Lower leg skin (tissue), 4 donors: Measurements from ENCODE around the gene MITF. TPM values are rescaled to one million over a fixed set of nuclear protein-coding genes. Genes with fewer than 3 reads are reported as not detected.

Source experiments
- DNase-seq, 2 donors: peaks; one replicate each; pipeline ENCODE4 v3.0.0-alpha.2; 2019; ENCODE audit warnings: low spot score in 2 of 2
- H3K4me3 ChIP-seq: fragments of 200-600 bp; sonication (generic); 2 replicates; pipeline ENCODE4 v1.5.1; 2017; ENCODE audit warnings: mild to moderate bottlenecking, low read depth; ENCODE audit not compliant: poor library complexity, severe bottlenecking
- POLR2A ChIP-seq, 2 donors: fragments of 450-650 bp; IDR thresholded peaks; one replicate each; pipeline ENCODE4 v1.6.1; 2016 to 2017; ENCODE audit warnings: antibody characterized with exemption in 2 of 2, mild to moderate bottlenecking in 1 of 2, moderate library complexity in 1 of 2
- WGBS, 2 donors: methylation state at CpG; one replicate each; pipeline ENCODE4 v1.1.5; 2018; 5-methylcytosine and 5-hydroxymethylcytosine counted together
- intact Hi-C: fragments of 100-400 bp; cut with DNase I; formaldehyde crosslinking; loops from one replicate; pipeline ENCODE4 v1.15.0; 2023; ENCODE audit warnings: low total_unique reads
- total RNA-seq, 4 donors: library from RNA; depleted of rRNA; stranded (reverse); fragments of >200 nt; gene quantifications; one replicate each; pipeline ENCODE4 v1.1.0, GENCODE V29; 2016
- TF ChIP-seq, protein P1 (sequence below), 3 donors: fragments of 450-650 bp; IDR thresholded peaks; one replicate each; pipeline ENCODE4 v1.5.1; 2016; ENCODE audit warnings: antibody characterized with exemption in 3 of 3, mild to moderate bottlenecking in 3 of 3, moderate library complexity in 2 of 3

Gene MITF
- total RNA-seq, 4 donors from 2014 or later = 12.9 to 22.9 (median 17.1) TPM

DNA sequence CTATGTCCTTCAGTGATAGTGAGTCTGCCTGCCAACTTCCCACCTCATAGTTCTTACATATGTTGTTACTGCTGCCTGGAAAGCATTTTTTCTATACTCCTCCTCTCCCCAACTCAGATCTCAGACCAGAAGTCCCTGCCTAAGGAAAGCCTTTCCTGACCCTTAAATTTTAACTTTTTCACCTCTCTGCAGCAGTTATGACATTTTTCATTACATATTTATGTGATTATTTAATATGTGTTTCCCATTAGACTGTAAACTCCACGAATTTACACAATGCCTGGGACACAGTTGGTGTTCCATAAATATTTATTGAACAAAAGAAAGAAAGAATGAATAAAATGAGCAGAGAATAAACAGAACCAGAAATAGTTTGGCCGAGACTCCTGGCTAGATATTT, 125.5 kb downstream of the MITF start:
- 65% methylated on average over 2 of the region's 2 CpGs for WGBS, 2 donors
- intact Hi-C loops = no loop called here
- TF ChIP-seq, protein P1, sequence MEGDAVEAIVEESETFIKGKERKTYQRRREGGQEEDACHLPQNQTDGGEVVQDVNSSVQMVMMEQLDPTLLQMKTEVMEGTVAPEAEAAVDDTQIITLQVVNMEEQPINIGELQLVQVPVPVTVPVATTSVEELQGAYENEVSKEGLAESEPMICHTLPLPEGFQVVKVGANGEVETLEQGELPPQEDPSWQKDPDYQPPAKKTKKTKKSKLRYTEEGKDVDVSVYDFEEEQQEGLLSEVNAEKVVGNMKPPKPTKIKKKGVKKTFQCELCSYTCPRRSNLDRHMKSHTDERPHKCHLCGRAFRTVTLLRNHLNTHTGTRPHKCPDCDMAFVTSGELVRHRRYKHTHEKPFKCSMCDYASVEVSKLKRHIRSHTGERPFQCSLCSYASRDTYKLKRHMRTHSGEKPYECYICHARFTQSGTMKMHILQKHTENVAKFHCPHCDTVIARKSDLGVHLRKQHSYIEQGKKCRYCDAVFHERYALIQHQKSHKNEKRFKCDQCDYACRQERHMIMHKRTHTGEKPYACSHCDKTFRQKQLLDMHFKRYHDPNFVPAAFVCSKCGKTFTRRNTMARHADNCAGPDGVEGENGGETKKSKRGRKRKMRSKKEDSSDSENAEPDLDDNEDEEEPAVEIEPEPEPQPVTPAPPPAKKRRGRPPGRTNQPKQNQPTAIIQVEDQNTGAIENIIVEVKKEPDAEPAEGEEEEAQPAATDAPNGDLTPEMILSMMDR (IDR thresholded peaks at IDR 0.05) = no peak
- TF ChIP-seq POLR2A (IDR thresholded peaks at IDR 0.05) = no peak
- no peak overlapping the region for H3K4me3 ChIP-seq
- no peak for DNase-seq

DNA sequence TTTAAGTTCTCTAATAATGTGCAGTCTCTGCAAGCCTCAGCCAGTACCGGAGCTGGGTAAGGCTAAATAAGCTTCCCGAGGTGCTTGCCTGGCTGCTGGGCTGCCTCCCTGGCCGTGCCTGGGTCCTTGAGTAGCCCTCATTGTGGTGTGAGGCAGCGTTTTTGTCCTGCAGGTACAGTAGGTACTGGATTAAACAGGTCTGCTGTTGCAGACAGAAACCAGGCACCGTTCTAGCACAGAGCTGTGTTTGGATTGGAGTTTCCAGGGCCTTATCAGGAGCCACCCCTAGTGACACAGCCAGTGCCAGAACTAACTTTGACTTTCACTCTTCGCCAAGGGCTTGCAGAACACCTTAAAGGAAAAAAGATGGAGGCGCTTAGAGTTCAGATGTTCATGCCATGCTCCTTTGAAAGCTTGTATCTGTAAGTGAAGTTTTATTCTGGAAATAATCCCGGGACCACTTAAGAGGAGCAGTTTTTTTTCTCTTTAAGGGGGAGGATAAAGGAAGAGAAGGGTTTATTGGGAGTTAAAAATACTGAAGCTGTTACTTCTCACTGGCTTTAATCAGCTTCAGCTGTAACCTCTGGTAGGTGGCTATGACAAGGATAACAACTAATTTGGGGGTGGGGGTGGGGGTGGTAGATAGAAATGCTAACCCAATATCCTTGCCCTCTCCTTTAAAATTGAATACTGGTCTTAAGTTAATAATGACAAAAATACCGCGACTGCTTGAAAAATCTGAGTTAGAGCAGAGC, 126.8 kb downstream of the MITF start:
- WGBS, 2 donors = 31 to 33% methylated on average over 10 of the region's 10 CpGs
- intact Hi-C loops = no loop called here
- peak overlapping the region; percentile 1 for H3K4me3 ChIP-seq
- DNase-seq = no peak
- TF ChIP-seq POLR2A (IDR thresholded peaks at IDR 0.05) = no peak
- TF ChIP-seq, protein P1 (IDR thresholded peaks at IDR 0.05) = no peak

DNA sequence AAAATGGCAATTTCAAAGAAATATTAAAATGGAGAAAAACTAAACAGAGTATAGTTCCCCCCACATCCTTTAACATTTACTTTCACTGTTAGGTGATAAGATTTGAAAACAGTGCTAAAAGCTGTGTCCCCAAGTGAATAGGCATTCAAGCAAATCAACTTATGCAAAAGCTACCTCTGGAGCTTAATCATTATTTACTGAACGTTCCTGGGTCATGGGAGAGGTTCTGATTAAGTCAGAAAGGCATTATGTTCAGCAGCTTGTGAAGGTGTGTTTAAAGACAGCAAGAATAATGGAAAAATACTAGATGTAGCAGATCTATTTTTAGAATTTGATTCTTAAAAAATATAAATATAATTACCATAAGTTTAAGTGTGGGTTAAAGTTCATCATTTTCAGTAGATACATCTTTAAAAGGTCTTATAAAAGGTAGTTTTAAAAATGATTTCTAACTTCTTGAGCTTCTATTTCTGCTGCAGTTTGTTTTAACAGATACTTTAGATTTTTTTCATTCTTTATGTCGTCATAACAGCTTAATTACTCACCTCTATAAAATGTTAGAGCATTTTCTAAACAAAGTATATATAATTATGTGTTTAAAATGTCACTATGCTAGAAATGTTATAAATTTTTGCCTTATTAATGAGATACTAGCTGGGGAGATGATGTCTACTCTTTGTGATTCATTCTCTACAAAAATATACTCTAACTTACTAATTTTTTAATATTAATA, 127.9 kb downstream of the MITF start:
- TF ChIP-seq POLR2A (IDR thresholded peaks at IDR 0.05) = no peak
- TF ChIP-seq, protein P1 (IDR thresholded peaks at IDR 0.05) = no peak
- WGBS, 2 donors = 43 to 49% methylated on average over 2 of the region's 2 CpGs
- no peak for DNase-seq
- H3K4me3 ChIP-seq = no peak overlapping the region
- intact Hi-C loops = no loop called here

DNA sequence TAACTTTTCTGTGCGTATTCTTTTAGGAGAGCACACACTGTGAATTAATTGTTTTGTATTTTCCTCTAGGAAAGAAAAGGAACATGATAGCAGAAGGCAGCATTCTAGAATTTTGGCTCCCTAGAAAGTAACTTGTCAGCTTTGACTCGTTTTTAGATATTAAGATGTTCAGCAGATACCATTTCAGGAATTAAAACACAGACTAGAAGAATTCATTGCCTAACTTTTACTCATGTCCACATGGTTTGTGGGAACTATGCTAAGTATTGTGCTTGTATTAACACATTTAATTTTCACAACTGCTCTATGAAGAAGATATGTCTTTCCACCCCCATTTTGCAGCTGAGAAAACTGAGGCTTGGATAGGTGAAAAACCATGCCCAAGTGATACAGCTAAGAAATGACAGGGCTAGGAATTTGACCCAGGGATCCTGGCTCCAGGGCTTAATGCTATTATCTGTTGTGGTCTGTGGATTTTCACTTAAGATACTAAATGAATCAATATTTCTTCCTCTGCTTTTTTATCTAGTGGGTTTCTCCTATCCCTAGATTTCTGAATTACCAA, 128.8 kb downstream of the MITF start:
- no peak for DNase-seq
- TF ChIP-seq, protein P1 (IDR thresholded peaks at IDR 0.05) = no peak
- TF ChIP-seq POLR2A (IDR thresholded peaks at IDR 0.05) = no peak
- WGBS, 2 donors = 61 to 73% methylated on average over 2 of the region's 2 CpGs
- H3K4me3 ChIP-seq = no peak overlapping the region
- intact Hi-C loops = no loop called here

DNA sequence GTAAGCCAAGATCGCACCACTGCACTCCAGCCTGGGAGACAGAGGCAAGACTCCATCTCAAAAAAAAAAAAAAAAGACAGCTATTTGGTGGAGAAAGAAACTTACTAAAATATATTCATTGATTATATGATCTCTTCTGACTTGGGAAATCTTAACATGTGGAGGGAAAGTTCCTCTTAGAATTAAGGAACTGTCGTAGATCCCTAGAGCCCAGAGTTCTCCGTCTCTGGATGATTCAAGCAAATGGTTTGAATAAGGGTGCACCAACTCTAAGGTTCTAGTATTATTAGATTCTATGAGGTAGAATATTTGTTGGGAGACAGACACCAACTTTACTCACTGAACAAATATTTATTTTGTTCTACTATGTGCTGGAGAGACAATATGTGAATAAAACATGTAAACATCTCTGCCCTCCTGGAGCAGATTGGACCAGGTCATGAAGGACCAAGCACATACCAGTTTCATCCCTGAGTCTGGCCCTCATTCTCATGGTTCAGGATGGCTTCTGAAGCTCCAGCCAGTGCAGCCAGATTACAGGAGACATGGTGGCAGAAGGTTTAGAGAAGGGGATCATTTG, 129.7 kb downstream of the MITF start:
- DNase-seq = no peak
- no peak overlapping the region for H3K4me3 ChIP-seq
- WGBS, 2 donors = 94 to 99% methylated on average over 3 of the region's 3 CpGs
- intact Hi-C loops = no loop called here
- TF ChIP-seq, protein P1 (IDR thresholded peaks at IDR 0.05) = no peak
- no peak for TF ChIP-seq POLR2A (IDR thresholded peaks at IDR 0.05)
